ENCODE results near the gene AP3D1. TPM values are rescaled to one million over a fixed set of nuclear protein-coding genes. Genes with fewer than 3 reads are reported as not detected.

AP3D1 gene
- total and polyA plus RNA-seq, 2 donors (not counting 3 experiments of a cell fraction or from before 2014, with no cell fraction given) = 130 to 137 TPM

DNA sequence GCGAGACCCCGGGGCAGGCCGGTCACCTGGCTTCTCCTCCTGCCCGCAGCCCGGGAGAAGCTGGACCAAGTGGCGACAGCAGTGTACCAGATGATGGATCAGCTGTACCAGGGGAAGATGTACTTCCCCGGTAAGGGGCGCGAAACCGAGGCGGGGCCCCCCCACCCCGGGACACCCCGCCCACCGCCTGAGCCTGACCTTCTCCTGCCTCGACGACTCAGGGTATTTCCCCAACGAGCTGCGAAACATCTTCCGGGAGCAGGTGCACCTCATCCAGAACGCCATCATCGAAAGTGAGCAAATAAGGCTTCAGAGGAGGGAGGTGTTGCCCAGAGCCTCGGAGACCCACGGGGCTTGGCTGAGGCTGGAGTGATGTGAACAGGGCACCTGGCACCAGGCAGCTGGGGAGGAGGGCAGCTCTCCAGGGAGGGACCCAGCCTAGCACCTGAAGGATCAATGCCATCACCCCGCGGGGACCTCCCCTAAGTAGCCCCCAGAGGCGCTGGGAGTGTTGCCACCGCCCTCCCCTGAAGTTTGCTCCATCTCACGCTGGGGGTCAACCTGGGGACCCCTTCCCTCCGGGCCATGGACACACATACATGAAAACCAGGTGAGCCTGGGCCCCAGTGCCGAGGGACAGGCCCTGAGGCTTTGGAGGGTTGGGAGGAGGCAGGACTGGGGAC is 54.0 kb downstream of the AP3D1 start:
- Histone ChIP-seq H3K27me3 (ENCODE audit: control insufficient read depth in 2 of 2, insufficient read depth in 2 of 2, low read length in 2 of 2) (no peaks in the 10 kb centered on the region), H2AFZ (ENCODE audit: low read depth, low read length) (peak overlapping the region; percentile 82), H3K4me2 (ENCODE audit: insufficient read depth, low read length) (peak overlapping the region; percentile 87), H3K9me1 (replicated peaks; ENCODE audit: control insufficient read depth, extremely low read depth, insufficient read depth, low read length) (no peaks in the 10 kb centered on the region), H3K4me1 (ENCODE audit: control insufficient read depth, extremely low read depth, insufficient read depth, low read length) (peaks cover 13% of the 10 kb centered on the region), H3K4me3 (replicated peaks in 1 of 3; ENCODE audit: insufficient read depth in 1 of 3, low read depth in 1 of 3, low read length in 3 of 3) (peak overlapping the region; percentile 4 to 38 (median 38)), H3K27ac (ENCODE audit: insufficient read depth, low read depth, low read length) (no peak overlapping the region), H4K20me1 (replicated peaks; ENCODE audit: control insufficient read depth, extremely low read depth, insufficient read depth, low read length) (no peaks in the 10 kb centered on the region), H3K79me2 (ENCODE audit: control insufficient read depth, insufficient read depth, low read length) (peaks cover 28% of the 10 kb centered on the region), H3K36me3 (ENCODE audit: control insufficient read depth in 2 of 2, extremely low read depth in 1 of 2, insufficient read depth in 2 of 2, low read length in 2 of 2) (peaks cover 3 to 24% of the 10 kb centered on the region in 2 experiments), H3K9ac (replicated peaks; ENCODE audit: extremely low read depth, insufficient read depth, low read length) (no peak overlapping the region), H3K9me3 (replicated peaks; ENCODE audit: control insufficient read depth, insufficient read depth, low read length) (no peaks in the 10 kb centered on the region)
- DNase-seq (ENCODE audit: low read depth, low spot score) (no peak), FAIRE-seq (no peak)
- TF ChIP-seq GATA2 (IDR thresholded peaks at IDR 0.05; ENCODE audit: insufficient read depth, insufficient read length, low read depth, low read length) = no peak
- TF ChIP-seq JUN (IDR thresholded peaks at IDR 0.05; ENCODE audit: borderline replicate concordance, insufficient read depth, insufficient read length, low read depth) = no peak
- TF ChIP-seq, protein P1, sequence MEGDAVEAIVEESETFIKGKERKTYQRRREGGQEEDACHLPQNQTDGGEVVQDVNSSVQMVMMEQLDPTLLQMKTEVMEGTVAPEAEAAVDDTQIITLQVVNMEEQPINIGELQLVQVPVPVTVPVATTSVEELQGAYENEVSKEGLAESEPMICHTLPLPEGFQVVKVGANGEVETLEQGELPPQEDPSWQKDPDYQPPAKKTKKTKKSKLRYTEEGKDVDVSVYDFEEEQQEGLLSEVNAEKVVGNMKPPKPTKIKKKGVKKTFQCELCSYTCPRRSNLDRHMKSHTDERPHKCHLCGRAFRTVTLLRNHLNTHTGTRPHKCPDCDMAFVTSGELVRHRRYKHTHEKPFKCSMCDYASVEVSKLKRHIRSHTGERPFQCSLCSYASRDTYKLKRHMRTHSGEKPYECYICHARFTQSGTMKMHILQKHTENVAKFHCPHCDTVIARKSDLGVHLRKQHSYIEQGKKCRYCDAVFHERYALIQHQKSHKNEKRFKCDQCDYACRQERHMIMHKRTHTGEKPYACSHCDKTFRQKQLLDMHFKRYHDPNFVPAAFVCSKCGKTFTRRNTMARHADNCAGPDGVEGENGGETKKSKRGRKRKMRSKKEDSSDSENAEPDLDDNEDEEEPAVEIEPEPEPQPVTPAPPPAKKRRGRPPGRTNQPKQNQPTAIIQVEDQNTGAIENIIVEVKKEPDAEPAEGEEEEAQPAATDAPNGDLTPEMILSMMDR (IDR thresholded peaks at IDR 0.05; ENCODE audit: extremely low read depth in 1 of 2, insufficient read depth in 1 of 2, low read depth in 1 of 2, low read length in 2 of 2) = no peak
- no peak for TF ChIP-seq POLR2A (IDR thresholded peaks at IDR 0.05; ENCODE audit: low read depth, low read length)
- no peak for TF ChIP-seq POLR2AphosphoS5 (IDR thresholded peaks at IDR 0.05; ENCODE audit: insufficient read depth, low read depth, low read length)
- TF ChIP-seq FOS (IDR thresholded peaks at IDR 0.05; ENCODE audit: borderline replicate concordance, insufficient read depth, low read length) = no peak
- TF ChIP-seq MYC (IDR thresholded peaks at IDR 0.05; ENCODE audit: low read depth, low read length) = no peak
- no peak for TF ChIP-seq EZH2 (IDR thresholded peaks at IDR 0.05; ENCODE audit: borderline replicate concordance, low read depth, low read length, severe bottlenecking)
- TF ChIP-seq, protein P2, sequence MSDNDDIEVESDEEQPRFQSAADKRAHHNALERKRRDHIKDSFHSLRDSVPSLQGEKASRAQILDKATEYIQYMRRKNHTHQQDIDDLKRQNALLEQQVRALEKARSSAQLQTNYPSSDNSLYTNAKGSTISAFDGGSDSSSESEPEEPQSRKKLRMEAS (IDR thresholded peaks at IDR 0.05; ENCODE audit: insufficient read depth, insufficient read length) = no peak
- ChIA-PET POLR2A (no interaction called here), CTCF (no interaction called here)
- dilution Hi-C loops (cut with MboI; ENCODE audit: extremely low pct_ligation_motif_present, low sequenced_read_pairs) = no loop called here
- BruUV-seq (replicated peaks) = no TSS peak
- intact Hi-C loops (cut with micrococcal nuclease) = no loop called here

Data from endothelial cell of umbilical vein (primary cell).